Testis (tissue), 2 donors: ENCODE results near the gene TTLL11.

ENCODE experiments used
- POLR2A ChIP-seq: fragments of 450-650 bp; IDR thresholded peaks from one replicate; pipeline ENCODE4 v1.6.1; 2017; ENCODE audit warnings: antibody characterized with exemption, mild to moderate bottlenecking, moderate library complexity
- TF ChIP-seq, protein P1 (sequence below), 3 experiments: fragments of 450-650 bp in 2 of 3; fragments of 200-600 bp in 1 of 3; sonication (generic) in 1 of 3; IDR thresholded peaks; one replicate each; pipeline ENCODE4 v1.5.1; 2016 to 2019; ENCODE audit warnings: antibody characterized with exemption in 3 of 3, mild to moderate bottlenecking in 2 of 3, moderate library complexity in 1 of 3

DNA sequence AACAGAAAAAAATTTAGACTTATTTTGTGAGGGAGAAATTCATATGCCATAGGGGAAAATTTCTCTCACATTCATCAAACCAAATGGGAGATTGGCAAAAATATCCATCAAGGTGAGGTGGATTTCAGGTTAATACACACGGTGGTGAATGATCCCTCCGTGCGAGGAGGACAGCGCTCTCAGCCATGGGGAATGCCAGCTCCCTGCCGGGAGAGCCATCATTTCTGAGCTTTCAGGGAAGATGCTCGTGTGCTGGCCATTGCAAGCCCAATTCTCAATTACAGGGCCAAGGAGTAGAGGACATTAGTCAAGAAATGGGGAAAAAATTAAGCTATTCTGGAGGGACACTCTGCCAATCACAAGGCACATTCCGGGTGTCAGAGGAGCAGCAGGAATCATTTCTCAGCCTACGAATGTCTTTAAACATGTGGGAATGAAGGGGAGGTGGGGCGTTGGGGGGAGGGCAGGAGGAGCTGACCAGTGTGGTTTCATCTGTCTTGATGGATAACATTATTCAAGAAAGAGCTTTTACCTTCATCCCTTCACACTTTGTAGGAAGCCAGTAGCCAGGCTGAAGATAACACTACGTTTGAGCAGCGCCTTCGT is 276.2 kb downstream of the TTLL11 start:
- TF ChIP-seq POLR2A = no peak
- TF ChIP-seq, protein P1, sequence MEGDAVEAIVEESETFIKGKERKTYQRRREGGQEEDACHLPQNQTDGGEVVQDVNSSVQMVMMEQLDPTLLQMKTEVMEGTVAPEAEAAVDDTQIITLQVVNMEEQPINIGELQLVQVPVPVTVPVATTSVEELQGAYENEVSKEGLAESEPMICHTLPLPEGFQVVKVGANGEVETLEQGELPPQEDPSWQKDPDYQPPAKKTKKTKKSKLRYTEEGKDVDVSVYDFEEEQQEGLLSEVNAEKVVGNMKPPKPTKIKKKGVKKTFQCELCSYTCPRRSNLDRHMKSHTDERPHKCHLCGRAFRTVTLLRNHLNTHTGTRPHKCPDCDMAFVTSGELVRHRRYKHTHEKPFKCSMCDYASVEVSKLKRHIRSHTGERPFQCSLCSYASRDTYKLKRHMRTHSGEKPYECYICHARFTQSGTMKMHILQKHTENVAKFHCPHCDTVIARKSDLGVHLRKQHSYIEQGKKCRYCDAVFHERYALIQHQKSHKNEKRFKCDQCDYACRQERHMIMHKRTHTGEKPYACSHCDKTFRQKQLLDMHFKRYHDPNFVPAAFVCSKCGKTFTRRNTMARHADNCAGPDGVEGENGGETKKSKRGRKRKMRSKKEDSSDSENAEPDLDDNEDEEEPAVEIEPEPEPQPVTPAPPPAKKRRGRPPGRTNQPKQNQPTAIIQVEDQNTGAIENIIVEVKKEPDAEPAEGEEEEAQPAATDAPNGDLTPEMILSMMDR (IDR thresholded peaks at IDR 0.05) = no peak
